Measurements from ENCODE around the gene ANK2.

- TF ChIP-seq CTCF (IDR thresholded peaks at IDR 0.05; ENCODE audit: insufficient read depth, low read length) (no peak), SPI1 (IDR thresholded peaks at IDR 0.05; ENCODE audit: borderline replicate concordance, low read depth) (no peak)
Observed at GRCh38 chr4:113050837-113051236, 1.4 kb downstream of the ANK2 start.
